ENCODE data around the gene GCNT2.

GCNT2 gene

GRCh38 chr6:10668126-10668917 is 147.2 kb downstream of the GCNT2 start:
- no peak for DNase-seq

DNA sequence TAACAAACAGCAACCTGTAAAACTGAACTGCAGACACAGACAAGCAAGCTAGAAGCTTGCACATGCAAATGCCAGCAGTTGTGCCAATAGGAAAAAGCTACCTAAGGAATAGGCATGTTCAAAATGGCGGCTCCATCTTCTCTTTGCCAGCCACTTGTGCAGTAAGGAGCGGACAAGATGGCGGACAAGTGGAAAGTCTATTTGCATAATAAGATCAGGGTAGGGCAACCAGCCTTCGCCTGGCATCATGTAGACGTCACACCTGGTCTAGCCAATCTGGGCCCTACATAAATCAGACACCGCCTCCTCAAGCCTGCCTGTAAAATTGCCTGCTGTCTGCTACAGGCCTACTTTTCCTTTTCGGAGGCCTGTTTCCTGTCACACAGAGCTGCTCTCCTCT is 155.3 kb downstream of the GCNT2 start:
- DNase-seq = no peak

DNA sequence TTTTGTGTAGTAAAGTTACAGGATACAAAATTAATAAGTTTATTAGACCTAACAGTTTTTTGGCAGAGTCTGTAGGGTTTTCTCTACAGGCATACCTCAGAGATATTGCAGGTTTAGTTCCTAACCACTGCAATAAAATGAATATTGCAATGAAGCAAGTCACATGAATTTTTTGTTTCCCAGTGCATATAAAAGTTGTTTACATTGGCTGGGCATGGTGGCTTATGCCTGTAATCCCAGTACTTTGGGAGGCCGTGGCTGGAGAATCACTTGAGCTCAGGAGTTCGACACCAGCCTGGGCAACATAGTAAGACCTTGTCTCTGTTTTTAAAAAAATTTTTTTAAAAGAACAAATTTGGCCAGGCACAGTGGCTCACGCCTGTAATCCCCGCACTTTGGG is 157.3 kb downstream of the GCNT2 start:
- no peak for DNase-seq
